Caco-2 (cell line): ENCODE results near the gene ACKR2. TPM values are rescaled to one million over a fixed set of nuclear protein-coding genes. Genes with fewer than 3 reads are reported as not detected.

Experiments used
- BruUV-seq: library from RNA; stranded (reverse); fragments of 400-500 nt; replicated peaks from 2 replicates; lab custom pipeline; 2021; lab: Mats Ljungman, UMichigan
- CTCF ChIA-PET: fragments of 300-600 bp; sonication (Branson Sonifier 250); formaldehyde crosslinking; loops from one replicate; lab custom pipeline; 2022; ENCODE audit warnings: antibody characterized with exemption; lab: Charles Lee
- POLR2A ChIA-PET: fragments of 300-600 bp; sonication (Branson Sonifier 250); formaldehyde crosslinking; loops from one replicate; lab custom pipeline; 2022; ENCODE audit warnings: antibody characterized with exemption; lab: Charles Lee
- DNase-seq, 2 experiments: peaks; one replicate each; pipeline versions ENCODE4 v3.0.0 to v3.0.0-alpha.2; 2020 to 2022
- H3K27me3 ChIP-seq: replicated peaks from 2 replicates; pipeline ENCODE4 v1.6.0; 2011; ENCODE audit warnings: low read length; ENCODE audit not compliant: control insufficient read depth, insufficient read depth
- H3K36me3 ChIP-seq: 2 replicates; pipeline ENCODE4 v1.5.1; 2011; ENCODE audit warnings: low read length; ENCODE audit not compliant: control insufficient read depth, insufficient read depth
- H3K4me1 ChIP-seq: fragments of 250-450 bp; sonication (Bioruptor Pico); 2 replicates; pipeline ENCODE4 v1.5.1; 2020; ENCODE audit warnings: mild to moderate bottlenecking
- H3K4me3 ChIP-seq: 2 replicates; pipeline ENCODE4 v1.5.1; 2011; ENCODE audit warnings: low read depth, mild to moderate bottlenecking, control low read depth, low read length
- H3K9me3 ChIP-seq: fragments of 250-450 bp; sonication (Bioruptor Pico); 2 replicates; pipeline ENCODE4 v1.5.1; 2020; ENCODE audit warnings: mild to moderate bottlenecking, moderate library complexity
- H3K27ac Mint-ChIP-seq: one replicate; pipeline ENCODE4 v1.8.0; 2022; ENCODE audit warnings: mixed read lengths; ENCODE audit not compliant: unreplicated experiment
- H3K27me3 Mint-ChIP-seq: one replicate; pipeline ENCODE4 v1.8.0; 2022; ENCODE audit warnings: mixed read lengths; ENCODE audit not compliant: insufficient read depth, unreplicated experiment
- H3K36me3 Mint-ChIP-seq: one replicate; pipeline ENCODE4 v1.8.0; 2022; ENCODE audit warnings: mild to moderate bottlenecking, mixed read lengths; ENCODE audit not compliant: insufficient read depth, unreplicated experiment
- H3K4me1 Mint-ChIP-seq: one replicate; pipeline ENCODE4 v1.8.0; 2022; ENCODE audit warnings: low read depth, mixed read lengths; ENCODE audit not compliant: unreplicated experiment
- H3K4me3 Mint-ChIP-seq: one replicate; pipeline ENCODE4 v1.8.0; 2022; ENCODE audit warnings: mild to moderate bottlenecking, moderate library complexity, mixed read lengths; ENCODE audit not compliant: unreplicated experiment
- H3K9me3 Mint-ChIP-seq: one replicate; pipeline ENCODE4 v1.8.0; 2022; ENCODE audit warnings: mixed read lengths; ENCODE audit not compliant: unreplicated experiment
- intact Hi-C: fragments of 100-400 bp; cut with micrococcal nuclease; formaldehyde crosslinking; loops from one replicate; pipeline ENCODE4 v1.10.0; 2022; ENCODE audit not compliant: unreplicated experiment
- total RNA-seq: library from RNA; stranded (reverse); gene quantifications from 2 replicates; pipeline ENCODE4 v1.2.3, GENCODE V29; 2022
- TF ChIP-seq, protein P1 (sequence below), 2 experiments: fragments of 200-600 bp in 1 of 2; IDR thresholded peaks; 1 replicate in 1 of 2; 2 replicates in 1 of 2; pipeline versions ENCODE4 v1.5.1 to v1.8.0; 2011 to 2022; ENCODE audit warnings: antibody characterized with exemption in 1 of 2, control low read depth in 1 of 2, inconsistent platforms in 1 of 2, low read depth in 1 of 2, low read length in 1 of 2, mild to moderate bottlenecking in 1 of 2, moderate library complexity in 1 of 2; ENCODE audit not compliant: insufficient read depth in 1 of 2, severe bottlenecking in 1 of 2, unreplicated experiment in 1 of 2

The ACKR2 gene
- total RNA-seq, 1 experiment from 2014 or later, result 3.5 TPM

DNA sequence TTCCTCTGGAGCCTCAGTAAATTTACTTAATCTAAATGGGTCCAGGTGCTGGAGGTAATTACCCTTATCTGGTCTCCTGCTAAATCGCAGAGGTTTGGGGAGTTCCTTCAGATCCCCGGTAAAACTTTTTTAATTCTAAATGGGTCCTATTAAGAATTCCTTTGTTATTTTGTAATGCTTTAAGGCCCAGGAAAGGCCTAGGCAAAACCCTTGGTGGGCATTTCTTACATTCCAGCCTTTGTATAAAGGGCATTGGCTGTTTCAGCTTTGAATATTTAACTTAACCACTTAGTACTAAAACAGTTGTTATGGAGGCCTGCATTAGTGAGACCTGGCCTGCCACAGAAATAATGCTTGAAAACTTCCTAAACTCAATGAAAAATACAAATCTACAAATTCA is 81.8 kb downstream of the ACKR2 start:
- Mint-ChIP-seq H3K4me1 (peaks cover 6% of the 10 kb centered on the region), H3K27ac (no peak overlapping the region), H3K9me3 (no peaks in the 10 kb centered on the region), H3K36me3 (no peaks in the 10 kb centered on the region), H3K4me3 (no peak overlapping the region), H3K27me3 (no peaks in the 10 kb centered on the region)
- TF ChIP-seq, protein P1, sequence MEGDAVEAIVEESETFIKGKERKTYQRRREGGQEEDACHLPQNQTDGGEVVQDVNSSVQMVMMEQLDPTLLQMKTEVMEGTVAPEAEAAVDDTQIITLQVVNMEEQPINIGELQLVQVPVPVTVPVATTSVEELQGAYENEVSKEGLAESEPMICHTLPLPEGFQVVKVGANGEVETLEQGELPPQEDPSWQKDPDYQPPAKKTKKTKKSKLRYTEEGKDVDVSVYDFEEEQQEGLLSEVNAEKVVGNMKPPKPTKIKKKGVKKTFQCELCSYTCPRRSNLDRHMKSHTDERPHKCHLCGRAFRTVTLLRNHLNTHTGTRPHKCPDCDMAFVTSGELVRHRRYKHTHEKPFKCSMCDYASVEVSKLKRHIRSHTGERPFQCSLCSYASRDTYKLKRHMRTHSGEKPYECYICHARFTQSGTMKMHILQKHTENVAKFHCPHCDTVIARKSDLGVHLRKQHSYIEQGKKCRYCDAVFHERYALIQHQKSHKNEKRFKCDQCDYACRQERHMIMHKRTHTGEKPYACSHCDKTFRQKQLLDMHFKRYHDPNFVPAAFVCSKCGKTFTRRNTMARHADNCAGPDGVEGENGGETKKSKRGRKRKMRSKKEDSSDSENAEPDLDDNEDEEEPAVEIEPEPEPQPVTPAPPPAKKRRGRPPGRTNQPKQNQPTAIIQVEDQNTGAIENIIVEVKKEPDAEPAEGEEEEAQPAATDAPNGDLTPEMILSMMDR (IDR thresholded peaks at IDR 0.05; ENCODE audit: insufficient read depth in 1 of 2, low read depth in 1 of 2, low read length in 1 of 2, severe bottlenecking in 1 of 2, unreplicated experiment in 1 of 2), result no peak
- no peaks in the 10 kb centered on the region for H3K36me3 ChIP-seq
- CTCF ChIA-PET, result no interaction called here
- H3K9me3 ChIP-seq, result no peaks in the 10 kb centered on the region
- BruUV-seq, result no TSS peak
- intact Hi-C loops, result no loop called here
- POLR2A ChIA-PET, result no interaction called here
- no peak for DNase-seq
- H3K27me3 ChIP-seq, result no peaks in the 10 kb centered on the region
- H3K4me3 ChIP-seq, result no peak overlapping the region
- 0 out of 2 replicates have a peak, but pooled peaks cover 8% of the 10 kb centered on the region for H3K4me1 ChIP-seq

DNA sequence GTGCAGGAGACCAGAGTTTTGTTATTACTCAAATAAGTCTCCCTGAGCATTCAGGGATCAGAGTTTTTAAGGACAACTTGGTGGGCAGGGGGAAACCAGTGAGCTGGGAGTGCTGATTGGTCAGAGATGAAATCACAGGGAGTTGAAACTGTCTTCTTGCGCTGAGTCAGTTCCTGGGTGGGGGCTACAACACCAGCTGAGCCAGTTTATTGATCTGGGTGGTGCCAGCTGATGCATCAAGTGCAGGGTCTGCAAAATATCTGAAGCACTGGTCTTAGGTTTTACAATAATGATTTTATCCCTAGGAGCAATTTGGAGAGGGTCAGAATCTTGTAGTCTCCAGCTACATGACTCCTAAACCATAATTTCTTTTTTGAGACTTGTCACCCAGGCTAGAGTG is 82.9 kb downstream of the ACKR2 start:
- H3K4me1 Mint-ChIP-seq, result peaks cover 6% of the 10 kb centered on the region
- CTCF ChIA-PET, result no interaction called here

DNA sequence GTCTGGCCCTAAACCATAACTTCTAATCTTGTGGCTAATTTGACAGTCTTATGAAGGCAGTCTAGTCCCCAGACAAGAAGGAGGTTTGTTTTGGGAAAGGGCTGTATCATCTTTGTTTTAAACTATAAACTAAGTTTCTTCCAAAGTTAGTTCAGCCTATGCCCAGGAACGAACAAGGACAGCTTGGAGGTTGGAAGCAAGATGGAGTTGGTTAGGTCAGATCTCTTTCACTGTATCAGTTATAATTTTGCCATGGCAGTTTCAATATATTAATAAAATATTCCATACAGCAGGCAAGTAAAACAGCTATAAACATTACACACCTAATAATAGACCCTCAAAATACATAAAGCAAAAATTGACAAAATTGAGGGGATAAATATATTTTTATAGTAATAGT is 83.6 kb downstream of the ACKR2 start:
- POLR2A ChIA-PET, result no interaction called here
- H3K27ac Mint-ChIP-seq, result no peak overlapping the region

More for the DNA sequence above, 82.9 kb downstream of the ACKR2 start:
- no peak for DNase-seq
- no peaks in the 10 kb centered on the region for H3K36me3 Mint-ChIP-seq
- no peaks in the 10 kb centered on the region for H3K9me3 ChIP-seq
- TF ChIP-seq, protein P1 (IDR thresholded peaks at IDR 0.05; ENCODE audit: insufficient read depth in 1 of 2, low read depth in 1 of 2, low read length in 1 of 2, severe bottlenecking in 1 of 2, unreplicated experiment in 1 of 2), result no peak
- H3K36me3 ChIP-seq, result no peaks in the 10 kb centered on the region
- H3K27me3 Mint-ChIP-seq, result no peaks in the 10 kb centered on the region
- H3K4me3 Mint-ChIP-seq, result no peak overlapping the region
- no peaks in the 10 kb centered on the region for H3K27me3 ChIP-seq
- no peak overlapping the region for H3K4me3 ChIP-seq
- no peaks in the 10 kb centered on the region for H3K9me3 Mint-ChIP-seq
- POLR2A ChIA-PET, result no interaction called here
- intact Hi-C loops, result no loop called here
- no TSS peak for BruUV-seq
- no peak overlapping the region for H3K27ac Mint-ChIP-seq
- H3K4me1 ChIP-seq, result 0 out of 2 replicates have a peak, but pooled peaks cover 8% of the 10 kb centered on the region

More for the DNA sequence above, 83.6 kb downstream of the ACKR2 start:
- no peak for DNase-seq
- CTCF ChIA-PET, result no interaction called here
- Histone ChIP-seq H3K9me3 (no peaks in the 10 kb centered on the region), H3K27me3 (no peaks in the 10 kb centered on the region), H3K36me3 (no peaks in the 10 kb centered on the region), H3K4me3 (no peak overlapping the region), H3K4me1 (0 out of 2 replicates have a peak, but pooled peaks cover 8% of the 10 kb centered on the region)
- Mint-ChIP-seq H3K4me1 (peaks cover 6% of the 10 kb centered on the region), H3K36me3 (no peaks in the 10 kb centered on the region), H3K9me3 (no peaks in the 10 kb centered on the region), H3K27me3 (no peaks in the 10 kb centered on the region), H3K4me3 (no peak overlapping the region)
- intact Hi-C loops, result no loop called here
- BruUV-seq, result no TSS peak
- TF ChIP-seq, protein P1 (IDR thresholded peaks at IDR 0.05; ENCODE audit: insufficient read depth in 1 of 2, low read depth in 1 of 2, low read length in 1 of 2, severe bottlenecking in 1 of 2, unreplicated experiment in 1 of 2), result no peak
